WERI-Rb-1 (cell line): ENCODE measurements around the gene BLZF1.

ENCODE experiments used
- DNase-seq: peaks from one replicate; pipeline ENCODE4 v3.0.0-alpha.2; 2020
- H3K27ac ChIP-seq: fragments of 250-450 bp; sonication (Bioruptor Pico); 2 replicates; pipeline ENCODE4 v1.5.1; 2020; ENCODE audit warnings: mild to moderate bottlenecking, moderate library complexity
- H3K27me3 ChIP-seq: fragments of 250-450 bp; sonication (Bioruptor Pico); 2 replicates; pipeline ENCODE4 v1.5.1; 2021; ENCODE audit warnings: mild to moderate bottlenecking, low read depth, moderate library complexity; ENCODE audit not compliant: insufficient read depth, severe bottlenecking
- H3K36me3 ChIP-seq: fragments of 250-450 bp; sonication (Bioruptor Pico); 2 replicates; pipeline ENCODE4 v1.5.1; 2020; ENCODE audit warnings: mild to moderate bottlenecking, moderate library complexity
- H3K4me3 ChIP-seq: 2 replicates; pipeline ENCODE4 v1.5.1; 2011; ENCODE audit warnings: low read depth, mild to moderate bottlenecking, control low read depth, low read length
- H3K9me3 ChIP-seq: fragments of 250-450 bp; sonication (Bioruptor Pico); 2 replicates; pipeline ENCODE4 v1.5.1; 2021; ENCODE audit warnings: mild to moderate bottlenecking, moderate library complexity; ENCODE audit not compliant: severe bottlenecking
- CTCF ChIP-seq: IDR thresholded peaks from 2 replicates; pipeline ENCODE4 v1.5.1; 2011; ENCODE audit warnings: low read depth, mild to moderate bottlenecking, control low read depth, inconsistent platforms, low read length

The BLZF1 gene

GRCh38 chr1:169364948-169365347 is 3.0 kb upstream of the BLZF1 start:
- Histone ChIP-seq H3K4me3 (no peak overlapping the region), H3K36me3 (no peaks in the 10 kb centered on the region), H3K9me3 (no peaks in the 10 kb centered on the region), H3K27ac (no peak overlapping the region), H3K27me3 (no peaks in the 10 kb centered on the region)
- TF ChIP-seq CTCF: no peak
- DNase-seq: no peak

GRCh38 chr1:169367096-169367685 is 804 bp upstream of the BLZF1 start:
- Histone ChIP-seq H3K27me3 (no peaks in the 10 kb centered on the region), H3K9me3 (no peaks in the 10 kb centered on the region), H3K4me3 (peak overlapping the region; percentile 81), H3K27ac (no peak overlapping the region), H3K36me3 (no peaks in the 10 kb centered on the region)
- no peak for DNase-seq
- no peak for TF ChIP-seq CTCF

- H3K27me3 ChIP-seq: no peaks in the 10 kb centered on the region
- TF ChIP-seq CTCF: no peak
- no peaks in the 10 kb centered on the region for H3K9me3 ChIP-seq
- H3K4me3 ChIP-seq: peak overlapping the region; percentile 81
- H3K36me3 ChIP-seq: no peaks in the 10 kb centered on the region
- DNase-seq: peak; percentile 5
- peak overlapping the region; percentile 76 for H3K27ac ChIP-seq
Observed at GRCh38 chr1:169368406-169368769, 393 bp downstream of the BLZF1 start.

GRCh38 chr1:169371404-169371803 is 3.4 kb downstream of the BLZF1 start:
- Histone ChIP-seq H3K27ac (no peak overlapping the region), H3K27me3 (no peaks in the 10 kb centered on the region), H3K9me3 (no peaks in the 10 kb centered on the region), H3K36me3 (no peaks in the 10 kb centered on the region), H3K4me3 (no peak overlapping the region)
- no peak for DNase-seq
- TF ChIP-seq CTCF: no peak

- Histone ChIP-seq H3K27me3 (no peaks in the 10 kb centered on the region), H3K27ac (no peak overlapping the region), H3K9me3 (no peaks in the 10 kb centered on the region), H3K36me3 (no peaks in the 10 kb centered on the region), H3K4me3 (no peak overlapping the region)
- DNase-seq: no peak
- TF ChIP-seq CTCF: no peak
Observed at GRCh38 chr1:169381162-169381561, 13.2 kb downstream of the BLZF1 start.

GRCh38 chr1:169383449-169383848 is 15.5 kb downstream of the BLZF1 start:
- Histone ChIP-seq H3K4me3 (no peak overlapping the region), H3K27me3 (no peaks in the 10 kb centered on the region), H3K9me3 (no peaks in the 10 kb centered on the region), H3K27ac (no peak overlapping the region), H3K36me3 (no peaks in the 10 kb centered on the region)
- no peak for TF ChIP-seq CTCF
- no peak for DNase-seq
